Activated gamma-delta T cell treated with anti-CD3 and anti-CD28 coated beads, Interleukin-2, amount 50 U/mL, for 16 hours (primary cell): ENCODE measurements around the gene DNAJC3.
"Not testable (repeated sequence)": the region's sequence is repeated elsewhere in the genome, so short reads cannot be mapped to it uniquely, and the experiment has no call there.

ENCODE experiments used
- DNase-seq: peaks from one replicate; pipeline ENCODE4 v3.0.0-alpha.2; 2020; ENCODE audit warnings: low read depth

The DNAJC3 gene

DNA sequence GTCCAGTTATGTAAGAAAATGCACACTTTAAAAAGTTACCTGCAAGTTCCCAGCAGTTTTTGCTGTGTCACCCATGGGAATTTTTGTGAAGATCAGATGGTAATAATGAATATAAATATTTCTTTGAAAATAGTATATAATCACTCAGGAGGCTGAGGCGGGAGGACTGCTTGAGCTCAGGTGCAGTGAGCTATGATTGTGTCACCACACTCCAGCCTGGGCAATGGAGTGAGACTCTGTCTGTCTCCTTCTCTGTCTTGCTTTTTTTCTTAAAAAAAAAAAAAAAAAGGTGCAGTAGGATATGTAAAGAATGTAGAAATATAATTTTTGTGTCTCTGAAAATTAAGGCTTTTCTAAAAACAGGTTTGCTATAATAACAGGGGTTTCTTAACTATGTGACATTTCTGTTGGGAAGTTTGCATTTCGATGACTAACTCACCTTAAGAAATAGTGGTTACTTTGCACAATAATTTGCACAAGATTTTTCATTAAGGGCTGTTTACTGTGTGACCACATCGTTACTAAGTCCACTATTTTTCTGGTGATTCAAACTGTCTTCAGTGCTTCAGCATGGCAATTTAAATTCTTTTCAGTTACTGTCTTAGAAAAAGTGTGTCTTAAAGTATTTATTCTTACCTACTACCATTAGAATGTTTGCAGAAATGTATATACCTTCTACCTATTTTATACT is 37.3 kb downstream of the DNAJC3 start:
- DNase-seq = no peak

DNA sequence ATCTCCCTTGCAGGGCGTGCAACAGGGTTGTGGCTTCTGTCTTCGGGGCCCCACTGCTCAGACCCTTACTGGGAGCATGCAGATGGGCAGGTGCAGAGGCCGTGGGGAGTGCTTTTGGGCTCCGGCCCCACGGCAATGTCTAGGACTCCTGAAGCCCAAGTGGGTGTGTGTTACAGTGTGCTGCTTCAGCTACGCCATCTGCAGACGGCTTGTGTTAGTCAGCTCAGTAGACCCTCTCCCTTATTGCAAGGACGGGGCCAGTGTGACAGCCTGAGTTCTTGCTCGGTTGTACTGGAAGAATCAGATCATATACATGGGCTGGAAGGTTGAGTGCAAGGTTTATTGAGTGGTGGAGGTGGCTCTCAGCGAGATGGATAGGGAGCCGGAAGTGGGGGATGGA is 39.3 kb downstream of the DNAJC3 start:
- DNase-seq = no peak

GRCh38 chr13:95722241-95722640 is 45.3 kb downstream of the DNAJC3 start:
- no peak for DNase-seq

DNA sequence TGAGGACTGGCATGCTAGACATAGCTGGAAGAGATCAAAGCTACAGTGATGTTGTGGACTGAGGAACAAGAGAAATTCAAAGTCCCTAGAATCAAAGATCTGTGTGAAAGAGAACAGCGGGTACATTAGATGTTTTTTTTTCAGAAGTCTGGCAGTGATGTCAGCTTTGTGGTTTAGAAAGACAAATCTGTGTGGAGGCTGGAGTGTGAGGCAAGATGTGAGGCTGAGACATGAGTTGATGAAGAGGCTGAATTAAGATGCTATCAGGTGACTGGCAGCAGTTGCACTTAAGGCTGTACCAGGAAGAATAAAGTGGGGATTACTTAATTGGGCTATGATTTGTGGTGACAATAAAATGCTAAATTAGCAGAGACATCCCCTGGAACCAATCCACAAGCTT is 46.5 kb downstream of the DNAJC3 start:
- no peak for DNase-seq

- DNase-seq = no peak
Observed at GRCh38 chr13:95724252-95724651, 47.3 kb downstream of the DNAJC3 start.

GRCh38 chr13:95726876-95727275 is 49.9 kb downstream of the DNAJC3 start:
- DNase-seq = no peak

DNA sequence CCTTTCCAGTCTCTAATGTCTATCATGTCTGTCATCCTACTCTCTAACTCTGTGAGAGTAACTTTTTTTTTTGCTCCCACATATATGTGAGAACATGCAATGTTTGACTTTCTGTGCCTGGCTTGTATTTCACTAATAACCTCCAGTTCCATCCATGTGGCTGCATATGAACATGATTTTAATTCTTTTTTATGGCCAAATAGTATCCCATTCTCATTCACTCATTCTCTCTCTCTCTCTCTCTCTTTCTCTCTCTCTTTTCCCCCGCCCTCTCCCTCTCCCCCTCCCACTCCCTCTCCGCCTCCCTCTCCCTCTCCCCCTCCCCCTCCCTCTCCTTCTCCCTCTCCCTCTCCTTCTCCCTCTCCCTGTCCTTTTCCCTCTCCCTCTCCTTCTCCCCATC is 52.0 kb downstream of the DNAJC3 start:
- DNase-seq = no peak

DNA sequence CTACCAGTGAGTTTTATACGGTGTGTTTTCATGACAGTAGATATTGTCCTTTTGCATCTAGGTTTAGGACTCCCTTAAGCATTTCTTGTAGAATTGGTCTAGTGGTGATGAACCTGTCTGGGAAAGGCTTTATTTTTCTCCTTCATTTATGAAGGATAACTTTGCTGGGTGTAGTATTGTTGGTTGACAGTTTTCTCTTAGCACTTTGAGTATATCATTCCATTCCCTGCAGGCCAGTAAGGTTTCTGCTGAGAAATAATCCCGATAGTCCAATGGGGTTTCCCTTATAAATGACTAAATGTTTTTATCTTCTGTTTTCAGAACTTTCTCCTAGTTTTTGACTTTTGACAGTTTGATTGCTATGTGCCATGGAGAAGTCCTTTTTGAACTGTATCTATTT is 57.2 kb downstream of the DNAJC3 start:
- DNase-seq = no peak

DNA sequence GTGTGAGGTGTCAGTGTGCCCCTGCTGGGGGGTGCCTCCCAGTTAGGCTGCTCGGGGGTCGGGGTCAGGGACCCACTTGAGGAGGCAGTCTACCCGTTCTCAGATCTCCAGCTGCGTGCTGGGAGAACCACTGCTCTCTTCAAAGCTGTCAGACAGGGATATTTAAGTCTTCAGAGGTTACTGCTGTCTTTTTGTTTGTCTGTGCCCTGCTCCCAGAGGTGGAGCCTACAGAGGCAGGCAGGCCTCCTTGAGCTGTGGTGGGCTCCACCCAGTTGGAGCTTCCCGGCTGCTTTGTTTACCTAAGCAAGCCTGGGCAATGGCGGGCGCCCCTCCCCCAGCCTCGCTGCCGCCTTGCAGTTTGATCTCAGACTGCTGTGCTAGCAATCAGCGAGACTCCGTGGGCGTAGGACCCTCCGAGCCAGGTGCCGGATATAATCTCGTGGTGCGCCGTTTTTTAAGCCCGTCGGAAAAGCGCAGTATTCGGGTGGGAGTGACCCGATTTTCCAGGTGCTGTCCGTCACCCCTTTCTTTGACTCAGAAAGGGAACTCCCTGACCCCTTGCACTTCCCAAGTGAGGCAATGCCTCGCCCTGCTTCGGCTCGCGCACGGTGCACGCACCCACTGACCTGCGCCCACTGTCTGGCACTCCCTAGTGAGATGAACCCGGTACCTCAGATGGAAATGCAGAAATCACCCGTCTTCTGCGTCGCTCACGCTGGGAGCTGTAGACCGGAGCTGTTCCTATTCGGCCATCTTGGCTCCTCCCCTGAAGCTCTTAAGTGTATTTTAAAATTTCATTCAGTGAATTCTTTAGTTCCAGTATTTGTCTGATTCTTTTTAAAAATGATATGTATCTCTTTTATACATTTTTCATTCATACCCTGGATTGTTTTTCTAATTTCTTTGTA is 63.4 kb downstream of the DNAJC3 start:
- DNase-seq = not testable (repeated sequence)

GRCh38 chr13:95740979-95741320 is 64.0 kb downstream of the DNAJC3 start:
- DNase-seq = no peak

DNA sequence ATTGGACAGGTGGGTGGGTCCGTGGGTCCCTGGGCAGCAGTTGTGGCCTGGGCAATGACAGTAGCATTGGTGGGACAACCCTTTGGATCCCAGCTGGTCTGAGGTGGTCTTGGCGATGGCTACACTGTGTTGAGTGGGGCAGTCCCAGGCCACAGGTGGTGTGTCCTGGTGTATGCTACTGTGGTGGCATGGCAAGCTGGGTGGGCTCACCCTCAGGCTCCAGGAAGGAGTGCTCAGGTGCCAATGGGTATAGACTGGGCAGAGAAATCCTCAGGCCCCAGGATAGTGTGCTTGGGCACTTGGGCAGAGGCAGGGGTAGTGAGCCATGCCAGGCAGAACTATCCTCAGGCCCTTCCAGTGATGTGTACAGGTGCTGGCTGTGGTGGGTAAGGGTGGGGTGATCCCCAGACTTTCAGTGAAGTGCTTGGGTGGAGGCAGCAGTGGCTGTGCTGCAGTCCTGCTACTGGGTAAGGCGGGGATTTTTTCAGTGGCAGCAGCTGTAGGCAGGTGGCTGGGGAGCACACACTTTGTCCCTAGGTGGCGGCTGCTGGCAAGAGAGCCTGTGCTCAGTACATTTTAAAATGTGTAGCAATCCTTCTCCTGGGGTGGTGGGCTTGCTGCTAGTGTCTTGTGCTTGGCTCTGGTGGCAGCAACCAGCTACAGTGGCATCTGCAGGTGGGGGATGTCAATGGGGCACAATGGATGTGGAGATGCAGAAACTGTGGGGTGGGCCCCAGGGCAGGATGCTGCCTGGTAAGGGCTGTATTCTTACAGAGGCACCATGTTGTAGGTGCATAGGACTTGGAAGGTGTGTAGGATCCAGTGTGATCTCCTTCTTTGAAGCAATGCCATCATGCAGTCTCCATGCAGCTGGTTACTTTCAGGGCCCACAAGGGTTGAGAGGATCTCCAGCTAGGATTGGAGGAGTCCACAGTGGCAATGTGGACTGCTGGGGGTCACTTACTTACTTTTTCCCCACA is 64.9 kb downstream of the DNAJC3 start:
- no peak for DNase-seq

DNA sequence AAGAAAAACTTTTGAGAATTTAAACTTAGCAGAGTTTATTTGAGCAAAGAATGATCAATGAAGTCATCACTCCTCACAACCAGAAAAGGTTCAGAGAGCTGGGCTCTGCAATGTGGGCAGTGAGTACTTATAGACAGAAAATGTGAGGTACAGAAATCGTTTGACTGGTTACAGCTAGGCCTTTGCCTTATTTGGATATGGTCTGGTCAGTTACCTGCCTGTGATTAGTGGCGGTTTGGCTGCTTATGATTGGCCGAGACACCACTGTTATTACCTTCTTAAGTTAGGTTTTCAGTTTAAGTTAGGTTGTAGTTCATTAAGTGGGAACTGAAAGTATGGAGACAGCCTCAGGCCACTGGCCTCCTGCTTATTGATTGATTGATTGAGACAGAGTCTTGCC is 66.3 kb downstream of the DNAJC3 start:
- no peak for DNase-seq

GRCh38 chr13:95745289-95745688 is 68.3 kb downstream of the DNAJC3 start:
- no peak for DNase-seq

GRCh38 chr13:95745752-95746151 is 68.8 kb downstream of the DNAJC3 start:
- DNase-seq = no peak

DNA sequence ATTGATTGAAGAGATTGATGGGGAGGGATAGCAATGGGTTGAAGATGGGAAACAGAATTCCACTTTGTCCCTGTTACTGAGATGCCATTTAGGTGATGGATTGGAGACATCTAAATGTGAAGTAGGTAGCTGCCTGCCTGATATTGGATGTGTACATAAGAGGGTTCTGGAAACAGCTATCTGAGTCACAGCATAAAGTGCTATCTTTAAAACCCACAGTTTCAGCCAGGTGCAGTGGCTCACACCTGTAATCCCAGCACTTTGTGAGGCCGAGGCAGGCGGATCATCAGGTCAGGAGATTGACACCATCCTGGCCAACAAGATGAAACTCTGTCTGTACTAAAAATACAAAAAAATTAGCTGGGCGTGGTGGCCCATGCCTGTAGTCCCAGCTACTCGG is 72.6 kb downstream of the DNAJC3 start:
- DNase-seq = no peak

DNA sequence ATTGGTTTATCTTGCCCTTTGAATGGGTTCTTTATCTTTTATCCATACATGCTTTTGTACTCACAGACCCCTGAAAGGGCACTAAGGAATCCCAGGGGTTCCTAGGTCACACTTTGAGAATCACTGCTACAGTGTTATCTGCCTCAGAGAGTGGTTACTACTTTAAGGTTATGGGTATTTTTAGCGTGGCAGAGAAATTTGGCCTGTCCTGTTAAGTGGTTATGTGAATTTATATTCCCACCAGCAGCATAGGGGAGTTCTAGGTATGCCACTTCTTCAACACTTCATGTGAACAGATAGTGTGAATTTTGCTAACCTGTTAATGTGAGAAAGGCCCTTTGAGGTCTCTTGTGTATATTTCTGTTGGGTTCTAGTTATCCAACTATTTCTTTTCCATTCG is 75.7 kb downstream of the DNAJC3 start:
- DNase-seq = no peak

GRCh38 chr13:95754069-95754468 is 77.1 kb downstream of the DNAJC3 start:
- DNase-seq = no peak

DNA sequence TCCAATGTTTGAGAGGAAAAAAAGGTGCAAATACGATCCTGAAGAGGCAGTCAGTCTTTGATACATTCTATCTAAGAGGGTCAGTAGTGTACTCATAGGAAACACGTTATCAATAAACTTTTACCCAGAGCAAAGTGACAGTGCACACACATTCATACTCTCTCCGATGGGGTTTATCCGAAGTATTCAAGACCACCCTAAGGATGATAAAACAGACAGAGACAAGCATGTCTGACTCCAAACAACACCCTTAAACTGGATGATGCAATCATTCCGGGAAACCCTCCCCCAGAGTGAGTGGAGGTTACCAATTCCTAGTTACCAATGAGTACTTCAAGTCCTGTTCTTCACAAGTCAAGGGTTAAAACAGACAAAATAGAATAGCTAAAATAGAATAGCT is 79.1 kb downstream of the DNAJC3 start:
- no peak for DNase-seq

DNA sequence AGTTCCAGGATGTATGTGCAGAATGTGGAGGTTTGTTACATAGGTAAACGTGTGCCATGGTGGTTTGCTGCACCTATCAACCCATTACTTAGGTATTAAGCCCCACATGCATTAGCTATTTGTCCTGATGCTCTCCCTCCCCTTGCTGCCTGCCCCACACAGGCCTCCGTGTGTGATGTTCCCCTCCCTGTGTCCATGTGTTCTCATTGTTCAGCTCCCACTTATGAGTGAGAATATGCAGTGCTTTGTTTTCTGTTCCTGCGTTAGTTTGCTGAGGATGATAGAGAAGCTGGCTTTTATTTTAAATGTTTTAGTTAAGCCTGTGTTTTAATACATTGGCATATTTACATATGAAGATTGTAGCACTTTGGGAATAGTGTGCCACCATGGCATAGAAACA is 85.7 kb downstream of the DNAJC3 start:
- DNase-seq = not testable (repeated sequence)

- DNase-seq = no peak
Observed at GRCh38 chr13:95763601-95764000, 86.7 kb downstream of the DNAJC3 start.

DNA sequence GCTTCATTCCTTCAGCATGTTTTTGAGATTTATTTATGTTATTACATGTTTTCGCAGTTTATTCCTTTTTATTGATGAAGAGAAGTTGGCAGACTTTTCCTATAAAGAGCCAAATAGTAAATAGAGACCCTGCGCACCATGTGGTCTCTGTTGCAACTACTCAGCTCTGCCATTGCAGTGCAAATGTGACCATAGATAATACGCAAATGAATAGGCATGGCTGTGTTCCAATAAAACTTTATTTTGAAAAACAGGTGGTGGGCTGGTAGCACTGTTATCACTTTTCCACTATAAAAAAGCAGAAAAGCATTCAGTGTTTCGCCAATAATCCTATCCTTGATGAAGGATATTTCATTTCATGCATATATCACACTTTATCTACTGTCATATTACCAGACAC is 95.0 kb downstream of the DNAJC3 start:
- no peak for DNase-seq

GRCh38 chr13:95779522-95779921 is 102.6 kb downstream of the DNAJC3 start:
- no peak for DNase-seq
